Omental fat pad (tissue), 4 donors: Measurements from ENCODE around the gene DDX42. TPM values are rescaled to one million over a fixed set of nuclear protein-coding genes. Genes with fewer than 3 reads are reported as not detected.
"Not testable (repeated sequence)": the region's sequence is repeated elsewhere in the genome, so short reads cannot be mapped to it uniquely, and the experiment has no call there.

Experiments
- ATAC-seq: fragments of 150-250 bp; one replicate; pipeline ENCODE4 v1.9.1; 2016; ENCODE audit warnings: mild to moderate bottlenecking, moderate library complexity; ENCODE audit not compliant: low FRiP score
- DNase-seq: peaks from one replicate; pipeline ENCODE4 v3.0.0-alpha.2; 2019; ENCODE audit warnings: low spot score
- CTCF ChIP-seq, 3 donors: fragments of 450-650 bp; IDR thresholded peaks; one replicate each; pipeline ENCODE4 v1.5.1; 2016 to 2017; ENCODE audit warnings: antibody characterized with exemption in 3 of 3, mild to moderate bottlenecking in 3 of 3, moderate library complexity in 2 of 3
- total RNA-seq, 4 donors: library from RNA; depleted of rRNA; stranded (reverse); fragments of >200 nt; gene quantifications; one replicate each; pipeline ENCODE4 v1.1.0, GENCODE V29; 2016

DDX42 gene
- total RNA-seq, 4 donors from 2014 or later: 87.2 to 150 (median 112) TPM

- TF ChIP-seq CTCF (IDR thresholded peaks at IDR 0.05): no peak
- ATAC-seq (no peak), DNase-seq (peak; percentile 31)
Observed at GRCh38 chr17:63841350-63842172, 67.6 kb downstream of the DDX42 start.

GRCh38 chr17:63842173-63842539 lies 68.2 kb downstream of the DDX42 start:
- TF ChIP-seq CTCF (IDR thresholded peaks at IDR 0.05): no peak
- ATAC-seq (peak; percentile 7), DNase-seq (no peak)

GRCh38 chr17:63842540-63843386 lies 68.8 kb downstream of the DDX42 start, which contains the start of gene SMARCD2:
SMARCD2 (minus strand) TSS chr17:63842685; CDS start chr17:63842674, 11 bp downstream.
- ATAC-seq (peak; percentile 94), DNase-seq (peak; percentile 92)
- no peak for TF ChIP-seq CTCF (IDR thresholded peaks at IDR 0.05)

- not testable (repeated sequence) for ATAC-seq, DNase-seq
Observed at GRCh38 chr17:63843387-63843888, 69.5 kb downstream of the DDX42 start.

- DNase-seq: no peak
Observed at GRCh38 chr17:63843910-63844677, 70.1 kb downstream of the DDX42 start.

GRCh38 chr17:63845509-63845908 lies 71.5 kb downstream of the DDX42 start:
- TF ChIP-seq CTCF (IDR thresholded peaks at IDR 0.05): no peak
- ATAC-seq: no peak

More at GRCh38 chr17:63843910-63844677, 70.1 kb downstream of the DDX42 start:
- no peak for TF ChIP-seq CTCF (IDR thresholded peaks at IDR 0.05)
- ATAC-seq: no peak

More at GRCh38 chr17:63845509-63845908, 71.5 kb downstream of the DDX42 start:
- no peak for DNase-seq
